ENCODE measurements around the gene CCK.

CCK gene

GRCh38 chr3:42224658-42225421, 41.1 kb downstream of the CCK start:
- FAIRE-seq = no peak

DNA sequence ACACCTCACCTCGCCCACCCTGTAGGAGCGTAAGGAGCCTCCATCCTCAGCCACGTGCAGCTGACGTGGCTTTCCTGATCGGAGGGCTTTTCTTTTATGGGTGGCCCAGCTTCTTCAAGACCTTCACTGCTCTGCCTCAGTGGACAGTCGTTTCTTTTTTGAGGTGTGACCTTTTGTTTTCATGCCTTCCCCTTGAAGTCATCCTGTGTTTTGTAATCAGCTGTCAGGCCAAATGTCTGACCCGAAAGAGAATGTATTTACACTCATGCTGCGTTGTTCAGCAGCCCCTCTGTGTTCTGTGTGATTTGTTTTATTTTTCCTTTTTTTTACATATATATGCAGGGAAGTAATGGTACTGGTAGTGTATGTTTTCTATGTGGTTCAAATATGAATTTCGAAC, 41.8 kb downstream of the CCK start:
- no peak for FAIRE-seq

DNA sequence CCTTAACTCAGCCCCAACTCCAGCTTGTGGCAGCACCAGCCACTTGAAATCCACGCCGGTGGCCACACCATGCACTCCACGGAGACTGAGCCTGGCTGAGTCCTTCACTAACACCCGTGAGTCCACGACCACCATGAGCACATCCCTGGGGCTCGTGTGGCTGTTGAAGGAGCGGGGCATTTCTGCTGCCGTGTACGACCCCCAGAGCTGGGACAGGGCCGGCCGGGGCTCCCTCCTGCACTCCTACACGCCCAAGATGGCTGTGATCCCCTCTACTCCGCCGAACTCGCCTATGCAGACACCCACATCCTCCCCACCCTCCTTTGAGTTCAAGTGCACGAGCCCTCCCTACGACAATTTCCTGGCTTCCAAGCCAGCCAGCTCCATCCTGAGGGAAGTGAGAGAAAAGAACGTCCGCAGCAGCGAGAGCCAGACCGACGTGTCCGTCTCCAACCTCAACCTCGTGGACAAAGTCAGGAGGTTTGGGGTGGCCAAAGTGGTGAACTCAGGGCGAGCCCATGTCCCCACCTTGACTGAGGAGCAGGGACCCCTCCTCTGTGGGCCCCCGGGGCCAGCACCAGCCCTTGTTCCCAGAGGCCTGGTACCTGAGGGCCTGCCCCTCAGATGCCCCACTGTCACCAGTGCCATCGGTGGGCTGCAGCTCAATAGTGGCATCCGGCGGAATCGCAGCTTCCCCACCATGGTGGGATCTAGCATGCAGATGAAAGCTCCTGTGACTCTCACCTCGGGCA, 42.9 kb downstream of the CCK start:
- FAIRE-seq = no peak

- no peak for FAIRE-seq
Measured at GRCh38 chr3:42220436-42221121, 45.4 kb downstream of the CCK start.

DNA sequence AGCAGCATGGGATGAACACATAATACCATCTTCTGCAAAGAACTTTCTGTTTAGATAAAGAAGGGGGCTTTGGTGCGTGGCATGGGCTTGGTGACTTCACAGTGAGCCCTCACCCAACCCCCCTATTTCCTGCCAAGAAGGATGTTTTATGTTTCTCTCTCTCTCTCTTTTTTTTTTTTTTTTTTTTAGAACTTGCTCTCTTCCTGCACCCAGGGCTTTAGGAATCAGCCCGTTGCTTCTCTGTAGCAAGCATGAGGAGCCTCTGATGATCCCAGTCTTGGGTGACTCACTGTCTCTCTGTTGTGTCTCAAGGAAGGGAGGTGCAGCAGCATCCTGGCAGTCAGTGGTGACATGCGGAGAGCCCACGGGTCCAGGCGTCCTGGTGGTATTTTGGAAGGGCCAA, 49.1 kb downstream of the CCK start:
- FAIRE-seq = no peak

DNA sequence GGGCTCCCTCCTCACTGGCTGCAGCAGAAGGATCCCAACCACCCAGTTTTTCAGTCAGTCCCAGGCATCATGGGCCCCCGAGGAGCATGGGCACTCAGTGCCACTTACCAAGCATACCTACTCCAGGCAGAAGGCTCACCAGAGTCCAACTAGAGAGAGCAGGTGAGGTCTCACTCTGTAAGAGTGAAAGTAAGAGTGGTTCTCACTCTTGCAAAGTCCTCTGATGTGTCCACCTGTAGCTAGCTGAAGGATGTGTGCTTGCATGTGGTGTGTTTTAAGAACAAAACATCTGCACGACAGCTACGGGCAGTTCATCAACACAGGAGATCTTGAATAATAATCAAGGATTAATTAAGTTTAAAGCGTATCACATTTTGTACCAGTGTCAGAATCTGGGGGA, 49.7 kb downstream of the CCK start:
- no peak for FAIRE-seq

GRCh38 chr3:42214565-42215283, 51.3 kb downstream of the CCK start:
- no peak for FAIRE-seq

DNA sequence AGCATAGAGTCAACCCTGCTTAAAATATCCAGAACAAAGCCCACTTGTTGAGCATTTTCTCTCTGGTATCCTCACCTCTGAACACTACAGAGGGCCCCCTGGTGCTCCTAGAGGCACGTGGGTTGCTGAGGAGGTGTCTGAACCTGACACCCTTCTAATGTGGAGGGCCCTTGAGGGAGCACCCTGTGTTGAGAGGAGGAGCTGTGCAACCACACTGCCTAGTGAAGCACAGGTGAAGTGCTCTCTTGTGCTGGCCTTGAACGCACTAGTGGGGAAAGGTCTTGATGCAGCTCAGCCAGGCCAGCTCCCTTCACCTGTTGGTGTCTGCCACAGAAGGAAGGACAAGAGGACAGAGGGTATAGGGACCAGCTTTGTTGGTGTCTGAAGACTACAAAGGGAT, 51.9 kb downstream of the CCK start:
- no peak for FAIRE-seq

DNA sequence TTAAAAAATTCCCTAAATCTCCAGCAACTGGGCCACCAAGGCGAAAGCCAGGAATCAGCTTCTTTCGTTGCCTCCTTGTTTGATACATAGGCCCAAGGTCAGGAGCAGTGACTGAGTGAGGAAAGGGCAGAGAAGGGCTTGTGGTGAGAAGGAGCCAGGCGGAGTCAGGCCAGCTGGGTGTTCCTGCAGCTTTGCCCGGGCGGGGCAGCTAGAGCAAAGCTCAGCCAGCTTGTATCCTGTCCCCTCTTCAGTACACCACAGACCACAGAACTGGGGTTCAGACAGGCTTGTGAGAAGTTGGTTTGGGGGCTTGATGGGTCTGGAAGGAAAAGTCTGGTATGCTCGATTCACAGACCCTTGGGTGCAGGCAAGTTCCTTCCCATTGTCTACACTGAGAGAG, 52.6 kb downstream of the CCK start:
- FAIRE-seq = no peak

GRCh38 chr3:42210726-42211125, 55.3 kb downstream of the CCK start:
- no peak for FAIRE-seq

DNA sequence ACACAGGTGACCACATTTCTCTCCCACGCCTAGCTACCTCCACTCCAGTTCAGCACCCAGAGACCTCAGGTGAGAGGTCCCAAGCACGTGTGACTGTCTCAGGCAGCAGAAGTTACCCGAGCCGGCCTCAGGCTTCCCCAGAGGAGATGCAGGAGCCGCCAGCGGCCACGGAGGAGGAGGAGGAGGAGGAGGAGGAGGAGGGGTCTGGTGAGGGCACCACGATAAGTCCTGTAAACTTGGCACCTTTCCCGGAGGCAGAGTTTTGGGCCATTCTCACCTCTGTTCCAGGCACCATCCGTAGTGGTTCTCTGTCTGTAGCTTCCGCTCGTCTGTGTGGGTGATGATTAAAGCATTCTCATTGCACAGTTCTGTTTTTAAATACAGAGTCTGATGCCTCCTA, 56.1 kb downstream of the CCK start:
- FAIRE-seq = no peak
